Spinal cord (tissue), 10 donors: ENCODE data around the gene TIGD6. TPM values are rescaled to one million over a fixed set of nuclear protein-coding genes. Genes with fewer than 3 reads are reported as not detected.

Experiments used
- DNase-seq, 6 donors: peaks; one replicate each; pipeline versions ENCODE4 v3.0.0 to v3.0.0-alpha.2; 2013 to 2015; ENCODE audit warnings: low spot score in 6 of 6, low read depth in 4 of 6
- H3K27ac ChIP-seq: one replicate; pipeline ENCODE4 v1.5.1; 2013; ENCODE audit warnings: low read depth, low read length, control low read depth
- H3K27me3 ChIP-seq: one replicate; pipeline ENCODE4 v1.6.1; 2013; ENCODE audit warnings: low read length; ENCODE audit not compliant: control insufficient read depth, insufficient read depth
- H3K36me3 ChIP-seq: one replicate; pipeline ENCODE4 v1.6.1; 2013; ENCODE audit warnings: low read length; ENCODE audit not compliant: control insufficient read depth, insufficient read depth
- H3K4me1 ChIP-seq: one replicate; pipeline ENCODE4 v1.6.1; 2013; ENCODE audit warnings: low read length; ENCODE audit not compliant: control insufficient read depth, insufficient read depth
- H3K4me3 ChIP-seq: one replicate; pipeline ENCODE4 v1.5.1; 2013; ENCODE audit warnings: low read depth, low read length, control low read depth
- H3K9me3 ChIP-seq: one replicate; pipeline ENCODE4 v1.6.1; 2013; ENCODE audit warnings: low read length; ENCODE audit not compliant: control insufficient read depth, insufficient read depth
- WGBS: methylation state at CpG from one replicate; pipeline ENCODE4 v1.1.5; 2013; ENCODE audit warnings: missing lambda C conversion rate; ENCODE audit not compliant: insufficient coverage; 5-methylcytosine and 5-hydroxymethylcytosine counted together
- polyA plus RNA-seq, 2 donors: library from polyadenylated mRNA; unstranded; fragments of 120-200 nt; gene quantifications; one replicate each; pipeline ENCODE4 v1.2.1, GENCODE V29; 2013; ENCODE audit not compliant: insufficient read length in 2 of 2
- total RNA-seq, 2 donors: library from RNA; depleted of rRNA in 1 of 2; stranded (reverse); fragments of 120-200 nt in 1 of 2; fragments of >200 nt in 1 of 2; gene quantifications; one replicate each; pipeline versions ENCODE4 v1.2.3 to v1.2.4, GENCODE V29; 2013 to 2014
- donor health status: healthy.

Gene TIGD6
- total and polyA plus RNA-seq, 4 donors, result 4.2 to 7.5 (median 5.5) TPM

DNA sequence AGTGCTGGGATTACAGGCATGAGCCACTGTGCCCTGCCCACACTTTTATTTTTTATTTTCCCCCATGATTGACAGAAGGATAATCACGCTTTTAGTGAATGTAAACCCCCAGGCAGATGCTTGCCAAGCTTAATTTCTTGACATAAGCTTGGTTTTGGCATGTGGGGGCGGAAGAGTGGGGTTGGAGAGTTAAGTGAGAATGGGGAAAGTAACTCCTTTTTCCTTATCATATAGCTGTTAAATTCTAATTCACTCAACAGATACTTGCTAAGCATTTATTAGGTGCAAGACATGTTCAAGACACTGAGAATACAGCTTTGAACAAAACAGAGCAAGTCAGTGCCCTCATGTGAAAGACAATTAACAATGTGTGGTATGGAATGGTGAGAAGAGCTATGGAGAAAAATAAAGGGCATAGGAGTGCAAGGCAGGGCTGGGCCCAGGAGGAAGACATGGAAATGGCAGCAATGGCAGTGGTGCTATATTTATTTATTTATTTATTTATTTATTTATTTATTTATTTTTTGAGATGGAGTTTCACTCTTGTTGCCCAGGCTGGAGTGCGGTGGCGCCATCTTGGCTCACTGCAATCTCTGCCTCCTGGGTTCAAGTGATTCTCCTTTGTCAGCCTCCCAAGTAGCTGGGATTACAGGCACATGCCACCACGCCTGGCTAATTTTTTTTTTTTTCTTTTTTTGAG lies 37.7 kb downstream of the TIGD6 start:
- Histone ChIP-seq H3K36me3 (no peaks in the 10 kb centered on the region), H3K27ac (no peak overlapping the region), H3K9me3 (no peaks in the 10 kb centered on the region), H3K4me1 (peaks cover 15% of the 10 kb centered on the region), H3K4me3 (no peak overlapping the region), H3K27me3 (no peaks in the 10 kb centered on the region)
- WGBS, result 100% methylated on average over 3 of the region's 5 CpGs
- DNase-seq, result no peak

DNA sequence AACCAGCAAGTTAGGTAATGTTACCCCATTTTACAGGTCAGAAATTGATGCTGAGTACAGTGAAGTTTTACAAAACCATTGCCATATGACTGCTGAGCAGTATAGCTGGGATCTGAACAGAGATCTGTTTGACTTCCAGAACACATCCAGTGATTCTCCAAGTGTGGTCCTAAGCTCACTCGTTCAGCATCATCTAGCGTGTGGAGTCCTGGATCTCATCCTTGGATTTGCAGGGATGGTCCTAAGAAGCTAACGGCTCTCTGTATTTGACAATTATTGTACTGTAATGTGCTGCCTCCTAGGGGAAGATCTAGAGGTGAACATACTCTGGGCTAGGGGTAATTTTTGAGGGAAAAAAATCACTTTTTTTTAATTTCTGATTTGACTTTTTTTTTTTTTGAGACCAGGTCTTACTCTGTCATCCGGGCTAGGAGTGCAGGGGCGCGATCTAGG lies 38.5 kb downstream of the TIGD6 start:
- peak in 2 of 6 donors; percentile 78 to 79 for DNase-seq
- H3K9me3 ChIP-seq, result no peaks in the 10 kb centered on the region
- H3K27me3 ChIP-seq, result no peaks in the 10 kb centered on the region
- peaks cover 15% of the 10 kb centered on the region for H3K4me1 ChIP-seq
- WGBS, result 50% methylated on average over 6 of the region's 6 CpGs
- H3K4me3 ChIP-seq, result peak overlapping the region; percentile 88
- H3K27ac ChIP-seq, result no peak overlapping the region
- no peaks in the 10 kb centered on the region for H3K36me3 ChIP-seq

DNA sequence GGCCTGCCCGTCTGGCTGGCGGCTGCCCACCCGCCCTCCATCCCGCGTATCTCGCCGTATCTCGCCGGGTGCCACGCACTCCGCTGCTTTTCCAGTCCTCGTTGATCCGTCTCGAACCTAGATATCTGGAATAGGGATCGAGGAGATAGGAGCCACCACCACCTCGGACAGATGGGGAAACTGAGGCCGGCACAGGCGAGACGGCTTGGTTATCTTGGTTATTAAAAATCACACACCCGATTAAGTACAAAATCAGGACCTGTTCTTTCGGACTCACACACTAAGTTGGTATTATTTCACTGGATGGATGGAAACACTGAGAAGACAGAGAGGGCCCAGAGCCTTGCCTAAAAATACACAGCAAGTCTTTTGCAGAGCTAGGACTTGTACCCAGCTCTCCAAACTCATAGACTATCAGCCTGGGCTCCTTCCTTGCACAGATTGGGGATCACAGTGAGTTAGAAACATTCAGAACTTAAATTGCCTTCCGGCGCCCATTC lies 39.2 kb downstream of the TIGD6 start:
- H3K27ac ChIP-seq, result peak overlapping the region; percentile 64
- no peaks in the 10 kb centered on the region for H3K36me3 ChIP-seq
- no peaks in the 10 kb centered on the region for H3K9me3 ChIP-seq
- H3K27me3 ChIP-seq, result no peaks in the 10 kb centered on the region
- WGBS, result 1% methylated on average over 15 of the region's 23 CpGs
- no peak for DNase-seq
- peaks cover 15% of the 10 kb centered on the region for H3K4me1 ChIP-seq
- H3K4me3 ChIP-seq, result peak overlapping the region; percentile 88

DNA sequence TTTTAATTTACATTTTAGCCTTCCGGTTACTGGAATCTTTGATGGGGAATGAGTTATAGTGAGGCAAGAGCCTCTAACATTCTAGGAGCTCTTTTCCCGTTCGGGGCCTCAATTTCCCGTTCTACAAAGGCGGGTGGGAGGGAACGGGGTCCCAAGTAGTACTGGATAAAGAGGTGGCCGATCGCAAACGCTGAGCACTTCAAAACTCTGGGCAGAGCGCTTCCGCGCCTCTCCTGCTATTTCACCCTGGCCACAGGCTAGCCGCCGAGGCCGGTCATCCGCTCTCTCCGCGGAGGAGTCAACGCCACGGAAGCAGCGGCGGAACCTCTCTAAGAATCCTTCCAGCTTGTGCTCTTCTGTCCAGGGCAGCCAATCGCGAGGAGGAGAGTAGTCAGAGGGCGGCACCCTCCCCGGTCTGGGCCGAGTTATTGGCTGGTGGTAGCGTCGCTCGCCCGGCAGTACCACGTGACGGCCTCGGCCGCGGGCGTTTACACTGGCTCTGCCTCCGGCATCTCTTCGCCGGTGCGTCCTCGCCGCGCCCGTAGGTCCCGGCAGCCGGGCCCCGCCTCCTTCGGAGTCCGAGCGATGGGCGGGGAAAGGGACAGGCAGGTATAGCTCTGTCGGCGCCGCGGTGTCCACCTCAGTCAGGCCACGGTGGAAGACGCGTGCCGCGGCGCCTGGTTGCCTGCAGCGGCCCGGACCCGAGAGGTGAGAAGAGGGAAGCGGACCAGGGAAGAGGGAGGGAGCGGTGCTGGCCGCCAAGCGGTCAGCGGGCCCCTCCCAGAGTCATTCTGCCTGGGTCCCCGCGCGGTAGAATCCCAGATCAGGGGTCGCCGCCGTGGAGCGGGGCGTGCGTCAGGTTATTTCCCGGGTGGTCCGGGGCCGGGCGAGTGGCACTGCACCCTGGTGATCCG lies 39.9 kb downstream of the TIGD6 start, which contains the start of gene SLC26A2:
TSS of gene SLC26A2 (plus strand) at position 487 of the 914 bp plus-strand sequence. CDS start 16,895 bp downstream, outside the sequence.
- H3K27me3 ChIP-seq, result no peaks in the 10 kb centered on the region
- peak; percentile 86 to 99 (median 95) for DNase-seq
- no peaks in the 10 kb centered on the region for H3K36me3 ChIP-seq
- H3K4me1 ChIP-seq, result peaks cover 15% of the 10 kb centered on the region
- 0% methylated on average over 82 of the region's 84 CpGs for WGBS
- H3K4me3 ChIP-seq, result peak within 1 kb of the TSS; percentile 88
- H3K9me3 ChIP-seq, result no peaks in the 10 kb centered on the region
- H3K27ac ChIP-seq, result peak within 1 kb of the TSS; percentile 84

DNA sequence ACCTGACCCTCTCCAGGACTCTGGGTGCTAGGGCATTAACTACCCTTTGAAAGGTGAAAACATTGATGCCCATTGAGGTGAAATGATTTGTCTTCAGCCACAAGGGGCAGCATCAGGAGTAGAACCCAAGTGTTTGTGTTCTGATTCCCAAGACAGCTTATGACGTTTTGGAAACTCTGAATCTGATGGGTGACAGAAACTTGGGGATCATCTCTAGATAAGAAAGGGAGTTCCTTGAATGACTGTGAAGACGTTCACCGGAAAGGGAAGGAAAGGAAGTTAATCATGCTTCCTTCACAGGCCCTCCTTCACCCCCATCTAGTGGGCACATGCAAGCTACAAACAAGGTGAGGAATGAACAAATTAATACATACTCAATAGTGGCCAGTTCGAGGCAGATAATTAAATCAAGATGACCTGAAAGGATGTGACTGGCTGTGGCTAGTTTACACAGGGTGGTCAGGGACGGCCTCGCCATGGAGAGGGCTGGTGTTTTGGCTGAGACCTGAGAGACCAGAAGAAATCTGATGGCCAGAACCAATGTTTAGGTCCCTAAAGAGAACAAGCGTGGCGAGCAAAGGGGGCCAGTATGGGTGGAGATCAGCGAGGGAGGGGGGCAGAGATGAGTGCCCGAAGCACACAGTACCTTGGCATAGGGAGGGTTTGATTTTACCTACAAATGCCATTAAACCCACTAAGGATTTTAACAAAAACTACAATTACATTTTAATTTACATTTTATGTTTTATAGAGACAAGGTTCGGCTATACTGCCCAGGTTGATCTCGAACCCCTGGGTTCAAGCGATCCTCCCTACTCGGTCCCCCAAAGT lies 40.8 kb downstream of the TIGD6 start:
- Histone ChIP-seq H3K4me3 (peak overlapping the region; percentile 88), H3K9me3 (no peaks in the 10 kb centered on the region), H3K27me3 (no peaks in the 10 kb centered on the region), H3K27ac (peak overlapping the region; percentile 84), H3K4me1 (peaks cover 15% of the 10 kb centered on the region), H3K36me3 (no peaks in the 10 kb centered on the region)
- DNase-seq, result peak in 2 of 6 donors; percentile 60 to 65
- WGBS, result 32% methylated on average over 7 of the region's 14 CpGs

DNA sequence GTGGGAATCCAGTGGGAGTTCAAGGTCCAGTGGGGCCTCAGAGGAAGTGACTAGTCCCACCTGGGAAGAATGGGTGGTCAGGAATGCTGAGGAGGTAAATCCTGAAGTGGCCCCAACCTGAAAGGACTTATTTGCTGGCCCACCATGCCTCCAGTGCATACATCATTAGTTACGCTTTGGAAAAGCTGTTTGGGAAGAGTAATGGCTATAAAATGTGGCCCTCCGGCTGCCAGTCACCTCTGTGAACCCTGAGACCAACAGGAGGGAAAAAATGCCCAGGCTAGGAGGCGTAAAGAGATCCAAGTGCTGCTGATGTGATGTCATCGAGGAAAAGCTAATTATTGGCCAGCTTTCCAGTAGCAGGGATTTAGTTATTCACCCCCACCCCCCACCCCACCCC lies 42.6 kb downstream of the TIGD6 start:
- H3K27me3 ChIP-seq, result no peaks in the 10 kb centered on the region
- H3K36me3 ChIP-seq, result no peaks in the 10 kb centered on the region
- H3K27ac ChIP-seq, result no peak overlapping the region
- 49% methylated on average over 2 of the region's 4 CpGs for WGBS
- no peak overlapping the region for H3K4me3 ChIP-seq
- no peaks in the 10 kb centered on the region for H3K9me3 ChIP-seq
- DNase-seq, result no peak
- peaks cover 15% of the 10 kb centered on the region for H3K4me1 ChIP-seq

DNA sequence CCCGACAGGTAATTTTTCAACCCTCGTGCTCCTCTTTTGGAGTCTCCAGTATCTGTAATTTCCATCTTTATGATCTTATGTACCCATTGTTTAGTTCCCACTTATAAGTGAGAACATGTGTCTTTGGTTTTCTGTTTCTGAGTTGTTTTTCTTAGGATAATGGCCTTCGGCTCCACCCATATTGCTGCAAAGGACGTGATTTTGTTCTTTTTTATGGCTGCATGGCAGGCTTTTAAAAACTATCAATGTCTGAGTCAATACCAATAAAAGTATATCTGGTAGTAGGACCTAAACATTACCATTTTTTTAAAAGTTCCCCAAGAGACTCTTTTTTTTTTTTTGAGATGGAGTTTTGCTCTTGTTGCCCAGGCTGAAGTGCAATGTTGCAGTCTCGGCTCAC lies 43.8 kb downstream of the TIGD6 start:
- WGBS, result 80% methylated on average over 1 of the region's 5 CpGs
- Histone ChIP-seq H3K4me1 (peaks cover 15% of the 10 kb centered on the region), H3K4me3 (no peak overlapping the region), H3K36me3 (no peaks in the 10 kb centered on the region), H3K27ac (no peak overlapping the region), H3K9me3 (no peaks in the 10 kb centered on the region), H3K27me3 (no peaks in the 10 kb centered on the region)
- DNase-seq, result no peak

DNA sequence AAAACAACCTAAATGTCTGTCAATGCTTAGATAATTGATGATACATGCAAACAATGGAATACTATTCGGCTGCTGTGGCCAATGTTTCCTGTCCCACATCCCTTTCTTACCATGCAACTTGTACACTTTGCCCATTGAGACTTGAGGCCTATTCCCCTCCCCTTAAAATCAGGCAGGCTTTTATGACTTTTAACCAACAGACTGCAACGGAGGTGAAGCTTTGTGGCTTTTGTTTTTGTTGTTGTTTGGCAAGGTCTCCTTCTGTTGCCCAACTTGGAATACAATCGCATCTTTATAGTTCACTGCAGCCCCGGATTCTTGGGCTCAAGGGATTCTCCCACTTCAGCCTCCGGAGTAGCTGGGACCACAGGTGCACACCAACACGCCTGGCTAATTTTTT lies 45.7 kb downstream of the TIGD6 start:
- 70% methylated on average over 1 of the region's 6 CpGs for WGBS

More for the DNA sequence above, 45.7 kb downstream of the TIGD6 start:
- Histone ChIP-seq H3K4me3 (no peak overlapping the region), H3K36me3 (no peaks in the 10 kb centered on the region), H3K9me3 (no peaks in the 10 kb centered on the region), H3K27ac (no peak overlapping the region), H3K27me3 (no peaks in the 10 kb centered on the region), H3K4me1 (peaks cover 3% of the 10 kb centered on the region)
- no peak for DNase-seq
